ENCODE data around the gene GSE1. TPM values are rescaled to one million over a fixed set of nuclear protein-coding genes. Genes with fewer than 3 reads are reported as not detected.

The GSE1 gene
- total and polyA plus RNA-seq, 2 experiments from 2014 or later, result 32.4 to 135 TPM

GRCh38 chr16:85724126-85724879, 111.2 kb downstream of the GSE1 start:
- peaks cover 4% of the 10 kb centered on the region for H3K4me1 Mint-ChIP-seq
- H3K9me3 Mint-ChIP-seq, result no peaks in the 10 kb centered on the region
- no peak overlapping the region for H3K27ac Mint-ChIP-seq
- Histone ChIP-seq H3K9me2 (ENCODE audit: insufficient read depth) (no peaks in the 10 kb centered on the region), H3F3A (replicated peaks; ENCODE audit: low read depth) (no peaks in the 10 kb centered on the region), H3K4me3 (no peak overlapping the region), H4K20me1 (replicated peaks; ENCODE audit: insufficient read depth) (no peaks in the 10 kb centered on the region), H3K4me1 (ENCODE audit: insufficient read depth) (no peaks in the 10 kb centered on the region), H3K27me3 (ENCODE audit: insufficient read depth) (no peaks in the 10 kb centered on the region), H3K27ac (ENCODE audit: low read depth) (no peak overlapping the region), H2AFZ (no peak overlapping the region), H3K4me2 (no peak overlapping the region), H3K36me3 (ENCODE audit: insufficient read depth) (no peaks in the 10 kb centered on the region), H3K79me2 (replicated peaks; ENCODE audit: insufficient read depth) (no peaks in the 10 kb centered on the region)
- peaks cover 10% of the 10 kb centered on the region for H3K27me3 Mint-ChIP-seq (ENCODE audit: insufficient read depth, low read depth, poor library complexity)
- no peaks in the 10 kb centered on the region for H3K36me3 Mint-ChIP-seq (ENCODE audit: low read depth)
- TF ChIP-seq EZH2 (IDR thresholded peaks at IDR 0.05; ENCODE audit: low read depth, unreplicated experiment), result no peak
- no peak overlapping the region for H3K4me3 Mint-ChIP-seq
- no peak for ATAC-seq
- no peak for DNase-seq (ENCODE audit: low spot score)

- Mint-ChIP-seq H3K27me3 (ENCODE audit: insufficient read depth, low read depth, poor library complexity) (peaks cover 14% of the 10 kb centered on the region), H3K36me3 (ENCODE audit: low read depth) (no peaks in the 10 kb centered on the region; the same call in 2 of the 3 replicates), H3K4me3 (no peak overlapping the region), H3K4me1 (peaks cover 8% of the 10 kb centered on the region), H3K9me3 (no peaks in the 10 kb centered on the region), H3K27ac (no peak overlapping the region)
- Histone ChIP-seq H3K4me1 (ENCODE audit: insufficient read depth) (no peaks in the 10 kb centered on the region), H3K4me3 (no peak overlapping the region), H2AFZ (no peak overlapping the region), H3K4me2 (no peak overlapping the region), H3K9me2 (ENCODE audit: insufficient read depth) (no peaks in the 10 kb centered on the region), H4K20me1 (replicated peaks; ENCODE audit: insufficient read depth) (no peaks in the 10 kb centered on the region), H3K79me2 (replicated peaks; ENCODE audit: insufficient read depth) (no peaks in the 10 kb centered on the region), H3K27ac (ENCODE audit: low read depth) (no peak overlapping the region), H3K27me3 (ENCODE audit: insufficient read depth) (no peaks in the 10 kb centered on the region), H3K36me3 (ENCODE audit: insufficient read depth) (no peaks in the 10 kb centered on the region), H3F3A (replicated peaks; ENCODE audit: low read depth) (no peaks in the 10 kb centered on the region)
- DNase-seq (ENCODE audit: low spot score), result no peak
- no peak for ATAC-seq
- TF ChIP-seq JUNB (IDR thresholded peaks at IDR 0.05; ENCODE audit: unreplicated experiment) (no peak), POLR2AphosphoS5 (IDR thresholded peaks at IDR 0.05; ENCODE audit: low read depth) (no peak), CTCF (conservative IDR thresholded peaks at IDR 0.05; ENCODE audit: low read depth in 2 of 2) (no peak), ZNF114 (CRISPR knock-in tag; IDR thresholded peaks at IDR 0.05) (no peak), CREB1 (CRISPR knock-in tag; IDR thresholded peaks at IDR 0.05; ENCODE audit: low read depth) (no peak), ZNF331 (CRISPR knock-in tag; IDR thresholded peaks at IDR 0.05; ENCODE audit: low read depth) (no peak), STAT1 (IDR thresholded peaks at IDR 0.05; ENCODE audit: unreplicated experiment) (no peak), NANOG (IDR thresholded peaks at IDR 0.05; ENCODE audit: borderline replicate concordance) (no peak), EZH2 (IDR thresholded peaks at IDR 0.05; ENCODE audit: low read depth, unreplicated experiment) (no peak), ETS1 (IDR thresholded peaks at IDR 0.05) (no peak), REST (IDR thresholded peaks at IDR 0.05; ENCODE audit: unreplicated experiment) (no peak)
Observed at GRCh38 chr16:85724936-85725335, 111.8 kb downstream of the GSE1 start.
